HTERT RPE-1 (cell line): ENCODE results near the gene CAPN10.
"Not testable (repeated sequence)": the region's sequence is repeated elsewhere in the genome, so short reads cannot be mapped to it uniquely, and the experiment has no call there.

ENCODE experiments used
- in situ Hi-C: fragments of 300-500 bp; cut with MboI; formaldehyde crosslinking; loops from 4 replicates; pipeline ENCODE4 v1.14.3; 2020; ENCODE audit warnings: low sequenced_read_pairs

The CAPN10 gene

GRCh38 chr2:240601831-240602160, 15.3 kb downstream of the CAPN10 start:
- in situ Hi-C loops: no loop called here

- in situ Hi-C loops: no loop called here
These were observed 15.9 kb downstream of the CAPN10 start for GRCh38 chr2:240602266-240603050.

DNA sequence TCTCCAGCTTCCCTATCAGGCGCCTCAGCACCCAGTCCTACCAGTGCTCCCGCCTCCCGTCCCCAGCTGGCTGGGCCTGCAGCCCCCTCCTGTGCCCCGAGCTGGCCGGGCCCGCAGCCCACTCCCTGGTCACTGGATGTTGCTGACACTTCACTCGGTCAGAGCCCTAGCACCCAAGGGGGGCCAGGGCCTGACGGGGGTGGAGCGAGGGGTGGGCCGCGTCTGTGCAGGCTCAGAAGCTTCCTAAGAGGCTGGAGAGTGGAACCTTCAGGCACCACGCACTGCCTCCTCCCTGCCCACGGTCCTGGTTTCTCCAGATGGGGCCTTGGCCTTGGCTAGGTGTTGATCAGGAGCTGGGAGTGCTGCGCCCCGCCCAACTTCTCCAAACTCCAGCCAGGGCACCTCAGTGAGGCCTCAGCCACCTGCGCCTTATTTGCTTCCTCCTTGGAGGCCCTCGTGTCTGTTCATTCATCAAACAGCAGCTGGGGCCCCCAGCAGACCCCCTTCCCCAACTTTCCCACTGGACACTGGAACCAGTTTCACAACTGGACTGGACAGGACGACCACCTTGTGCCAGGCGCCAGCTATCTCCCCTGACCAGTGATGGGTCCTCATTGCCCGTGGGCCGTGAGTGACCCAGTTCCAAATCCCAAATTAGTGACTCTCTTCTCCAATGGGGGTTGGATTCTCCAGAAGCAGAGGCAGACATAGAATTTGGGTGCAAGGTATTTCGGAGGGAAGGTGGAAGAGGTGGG, 16.7 kb downstream of the CAPN10 start:
- in situ Hi-C loops: no loop called here

DNA sequence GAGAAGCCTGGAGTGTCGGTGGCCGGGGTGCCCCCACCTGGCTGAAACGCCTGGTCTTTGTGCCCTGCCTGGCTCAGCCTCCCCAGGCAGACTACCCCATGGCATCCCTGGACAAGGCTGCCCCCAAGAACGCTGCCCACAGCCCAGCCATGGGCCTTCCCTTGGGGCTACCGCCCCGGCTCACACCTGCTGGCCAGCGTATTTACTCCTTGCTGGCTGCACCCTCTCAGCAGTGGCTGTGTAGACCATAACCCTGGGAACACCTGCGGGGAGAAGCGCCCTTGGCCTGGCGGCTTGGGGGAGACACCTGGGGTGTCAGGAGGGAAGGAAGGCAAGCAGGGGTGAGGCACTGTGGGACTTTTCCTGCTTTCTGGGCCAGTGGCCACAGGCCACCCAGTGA, 17.3 kb downstream of the CAPN10 start:
- in situ Hi-C loops: no loop called here

- in situ Hi-C loops: no loop called here
These were observed 17.9 kb downstream of the CAPN10 start for GRCh38 chr2:240604291-240604938.

DNA sequence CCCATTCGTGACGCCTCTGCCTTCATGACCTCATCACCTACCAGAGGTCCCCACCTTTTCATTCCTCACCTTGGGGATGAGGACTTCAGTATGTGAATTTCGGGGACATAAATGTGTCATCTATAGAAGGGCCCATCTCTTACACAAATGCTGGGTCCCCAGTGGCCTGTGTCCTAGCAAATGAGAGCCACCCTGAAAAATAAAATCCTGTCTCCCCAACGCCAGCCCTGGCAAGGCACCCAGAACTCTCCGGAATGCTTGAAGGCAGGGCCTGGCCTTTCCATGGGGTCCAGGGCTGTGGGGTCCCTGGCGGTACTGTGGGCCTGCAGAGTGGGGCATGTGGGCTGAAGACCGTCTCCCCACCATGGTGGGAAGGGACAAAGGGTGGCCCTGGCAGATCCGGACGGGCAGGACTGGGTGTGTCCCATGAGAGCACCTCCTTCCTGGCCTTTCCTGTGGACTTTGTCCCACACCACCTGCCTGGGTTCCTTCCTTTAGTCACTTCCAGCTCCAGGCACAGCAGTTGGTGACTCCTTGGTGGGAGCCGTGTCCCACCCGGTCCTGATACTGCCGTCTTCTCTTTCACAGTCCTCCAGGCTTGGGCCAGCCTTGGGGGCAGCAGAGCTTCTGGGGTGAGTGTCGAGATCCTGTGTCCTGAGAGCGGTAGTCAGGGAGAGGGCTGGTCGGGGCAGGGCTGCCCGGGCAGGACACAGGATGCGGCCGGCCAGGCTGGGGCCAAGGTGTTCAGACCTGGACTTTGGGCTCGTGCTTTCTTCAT, 18.6 kb downstream of the CAPN10 start:
- in situ Hi-C loops: no loop called here

DNA sequence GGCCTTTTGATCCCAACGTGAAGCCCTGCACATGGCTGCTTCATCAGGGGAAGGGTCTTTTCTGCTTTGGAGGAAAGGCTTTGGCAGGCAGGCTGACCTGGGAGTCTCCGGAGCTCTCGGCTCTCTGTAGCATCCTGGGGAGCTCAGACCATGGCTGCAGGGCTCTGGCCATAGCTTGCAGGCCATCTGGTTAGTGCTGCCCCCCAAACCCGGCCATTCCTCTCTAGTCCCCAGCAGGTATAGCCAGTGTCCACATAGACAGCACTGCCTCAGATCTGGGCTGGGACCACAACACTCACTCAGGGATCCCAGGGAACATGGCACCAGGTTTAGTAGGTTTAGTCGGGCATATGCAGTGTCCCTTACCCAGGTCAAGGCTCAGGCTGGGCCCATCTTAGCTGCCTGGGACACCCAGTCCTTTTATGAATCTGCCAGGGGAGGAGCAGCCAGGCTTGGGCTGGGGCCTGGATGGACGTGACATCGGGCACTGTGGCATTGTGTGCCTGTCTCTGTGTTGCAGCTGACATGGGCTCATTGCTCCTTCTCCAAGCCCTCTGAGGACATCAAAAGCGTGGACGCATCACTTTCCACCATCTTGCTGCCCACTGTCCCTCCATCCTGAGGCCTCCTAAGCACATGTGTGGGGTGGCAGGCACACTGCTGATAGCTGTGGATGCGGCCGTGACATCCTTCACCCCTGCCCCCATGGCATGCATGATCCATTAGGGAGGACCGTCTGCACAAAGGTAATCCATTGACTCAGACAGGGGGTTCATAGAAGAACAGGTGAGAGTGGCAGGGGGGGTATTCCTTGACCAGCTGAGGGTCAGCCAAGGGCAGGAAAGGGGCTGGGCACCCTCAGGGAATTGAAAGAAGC, 19.6 kb downstream of the CAPN10 start:
- in situ Hi-C loops: no loop called here

DNA sequence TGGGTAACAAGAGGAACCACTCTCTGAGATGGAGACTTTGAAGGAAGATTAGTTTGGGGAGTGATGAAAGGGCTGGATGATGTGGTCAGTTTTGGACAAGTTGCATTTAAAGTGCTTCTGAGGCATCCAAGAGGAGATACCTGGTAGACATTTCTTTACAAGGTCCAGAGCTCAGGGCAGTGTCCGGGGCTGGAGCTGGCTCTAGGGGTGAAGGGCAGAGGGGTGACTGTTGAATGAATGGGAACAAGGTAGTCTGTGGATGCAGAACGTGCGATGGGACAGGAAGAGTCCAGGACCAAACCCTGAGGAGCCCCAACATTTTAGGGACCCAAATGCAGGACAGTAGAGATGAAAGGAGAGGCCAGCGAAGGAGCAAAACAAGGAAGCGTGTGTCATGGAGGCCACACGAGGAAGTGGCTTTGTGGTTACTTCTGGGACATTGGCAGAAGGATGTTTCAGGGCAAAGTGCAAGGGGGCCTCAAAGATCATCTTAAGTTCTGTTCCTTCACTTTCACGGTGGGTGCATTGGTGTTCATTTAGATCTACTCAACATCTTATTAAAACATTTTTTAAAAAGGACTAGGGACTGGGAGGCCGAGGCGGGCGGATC, 25.2 kb downstream of the CAPN10 start:
- in situ Hi-C loops: no loop called here

GRCh38 chr2:240613781-240614180, 27.2 kb downstream of the CAPN10 start:
- in situ Hi-C loops: no loop called here

DNA sequence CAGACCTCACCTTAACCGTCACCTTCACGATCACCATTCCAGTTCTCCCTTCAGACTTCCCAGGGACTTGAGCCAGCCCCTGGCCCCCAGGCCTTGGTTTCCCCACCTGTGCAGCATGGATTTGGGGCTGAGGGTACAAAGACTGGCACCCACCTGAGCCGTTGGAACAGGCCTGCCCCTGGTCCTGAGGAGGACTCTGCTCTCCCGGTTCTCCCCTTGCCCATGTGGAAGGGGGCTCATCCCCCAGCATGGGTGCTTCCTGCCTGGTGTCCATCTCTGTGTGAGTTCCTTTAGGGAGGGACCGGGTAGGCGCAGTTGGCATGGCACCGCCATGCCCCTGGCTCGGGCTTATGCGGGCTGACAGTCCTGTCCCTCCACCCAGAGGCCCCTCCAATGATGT, 27.9 kb downstream of the CAPN10 start:
- in situ Hi-C loops: no loop called here

- in situ Hi-C loops: no loop called here
These were observed 28.9 kb downstream of the CAPN10 start for GRCh38 chr2:240615396-240615795.

DNA sequence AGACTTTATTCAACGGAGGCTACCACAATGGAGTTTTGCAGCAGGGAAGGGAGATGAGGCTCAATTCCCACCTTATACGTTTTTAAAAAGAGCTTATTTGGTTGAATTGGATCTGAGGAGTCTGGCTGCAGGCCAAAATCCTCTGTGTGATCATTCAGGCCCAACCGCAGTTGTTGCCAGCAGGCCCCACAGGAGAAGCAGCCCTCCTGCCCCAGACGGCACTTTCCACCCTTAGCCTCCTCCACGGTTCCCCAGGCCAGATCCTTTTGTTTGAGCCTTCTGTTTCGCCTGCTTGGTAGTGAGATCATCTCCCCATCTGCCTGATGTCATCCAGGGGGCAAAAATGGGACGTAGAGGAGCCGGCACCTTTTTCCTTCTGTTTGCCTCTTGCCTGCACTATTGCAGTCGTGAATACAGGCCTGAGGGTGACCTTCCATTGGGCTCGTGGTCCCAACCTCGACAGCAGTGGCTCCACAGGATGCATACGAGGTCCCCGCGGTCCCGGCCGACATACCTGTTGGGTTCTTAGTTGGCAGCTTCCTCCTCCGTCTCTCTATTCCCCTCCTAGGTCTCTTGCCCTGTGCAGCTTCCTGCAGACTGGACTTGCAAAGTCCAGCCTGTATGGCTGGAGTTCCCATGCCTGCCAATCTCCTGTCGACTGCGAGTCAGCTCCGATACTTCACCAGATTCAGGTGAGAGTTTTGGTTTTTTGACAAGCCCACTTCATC, 29.4 kb downstream of the CAPN10 start:
- in situ Hi-C loops: no loop called here

GRCh38 chr2:240616860-240617666, 30.5 kb downstream of the CAPN10 start:
- in situ Hi-C loops: not testable (repeated sequence)

- in situ Hi-C loops: no loop called here
These were observed 32.2 kb downstream of the CAPN10 start for GRCh38 chr2:240618776-240619175.

- in situ Hi-C loops: no loop called here
These were observed 33.1 kb downstream of the CAPN10 start for GRCh38 chr2:240619506-240620148.

DNA sequence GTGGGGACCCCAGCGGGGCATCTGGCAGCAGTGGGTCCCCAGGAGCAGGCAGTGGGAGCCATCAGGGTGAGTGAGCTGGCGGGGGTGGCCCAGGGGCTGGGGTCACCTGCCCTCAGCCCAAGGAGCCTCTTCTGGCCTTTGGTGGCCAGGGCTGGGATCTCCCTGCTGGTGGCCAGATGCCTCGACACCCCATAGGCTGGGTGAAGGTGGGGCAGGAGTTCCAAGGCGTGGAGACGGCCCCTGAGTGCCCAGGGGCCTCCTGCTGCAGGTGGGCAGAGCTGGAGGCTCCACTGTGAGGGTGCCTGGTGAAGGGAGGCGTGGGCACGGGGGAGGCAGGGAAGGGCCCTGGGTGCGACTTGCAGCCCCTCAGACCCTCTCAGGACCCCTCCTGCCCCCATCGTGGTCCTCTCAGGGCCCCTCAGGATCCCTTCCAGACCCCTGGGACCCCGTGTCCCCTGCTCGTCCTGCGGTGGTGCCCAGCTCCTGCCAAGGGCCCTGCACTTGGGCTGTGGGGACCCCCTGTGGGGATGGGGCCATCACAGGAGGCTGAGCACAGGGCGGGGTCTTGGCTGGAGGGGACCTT, 33.7 kb downstream of the CAPN10 start:
- in situ Hi-C loops: no loop called here

GRCh38 chr2:240620859-240621258, 34.3 kb downstream of the CAPN10 start:
- in situ Hi-C loops: no loop called here

DNA sequence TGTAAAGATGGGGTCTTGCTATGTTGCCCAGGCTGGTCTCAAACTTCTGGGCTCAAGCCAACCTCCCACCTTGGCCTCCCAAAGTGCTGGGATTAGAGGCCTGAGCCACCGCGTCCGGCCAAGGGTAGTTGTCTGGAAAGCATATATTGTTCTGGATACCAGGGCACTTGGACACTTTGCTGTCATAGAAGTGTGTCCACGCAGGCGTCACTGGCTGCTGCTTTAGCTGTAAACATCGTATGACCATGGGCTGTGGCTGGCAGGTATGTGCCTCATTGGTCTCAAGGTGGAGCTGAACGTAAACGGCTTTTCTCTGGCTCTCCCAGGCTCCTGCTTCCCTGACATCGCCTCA, 35.5 kb downstream of the CAPN10 start:
- in situ Hi-C loops: no loop called here
